HG03066 (cell line): ENCODE measurements around the gene REEP1.
"Not testable (repeated sequence)": the region's sequence is repeated elsewhere in the genome, so short reads cannot be mapped to it uniquely, and the experiment has no call there.

Experiments used
- ATAC-seq: cut with Tn5 transposase; IDR thresholded peaks from one replicate; pipeline ENCODE4 v1.9.1; 2021; ENCODE audit warnings: low read depth; ENCODE audit not compliant: unreplicated experiment

Gene REEP1

GRCh38 chr2:86249579-86250391, 87.6 kb downstream of the REEP1 start:
- peak; percentile 65 for ATAC-seq

- ATAC-seq = no peak
Measured at GRCh38 chr2:86249176-86249575, 88.2 kb downstream of the REEP1 start.

DNA sequence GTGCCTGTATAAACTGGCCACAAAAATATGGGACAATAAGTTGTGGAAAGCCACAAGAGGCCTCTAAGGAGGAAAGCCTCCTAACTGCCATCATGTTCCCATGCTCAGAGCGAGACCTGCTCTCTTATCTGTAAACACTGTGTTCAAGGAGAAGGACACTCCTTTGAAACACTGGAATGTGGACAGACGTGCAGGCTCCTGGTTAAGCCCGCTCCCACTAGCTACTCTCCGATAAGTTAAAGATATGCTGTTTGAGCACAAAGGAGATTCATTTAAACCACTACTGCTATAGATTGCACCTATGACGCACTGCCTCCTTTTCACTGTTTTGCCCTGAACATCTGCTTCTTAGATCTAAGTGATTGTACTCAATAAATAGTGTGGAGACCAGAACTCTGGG, 92.2 kb downstream of the REEP1 start:
- not testable (repeated sequence) for ATAC-seq

- not testable (repeated sequence) for ATAC-seq
Measured at GRCh38 chr2:86244781-86245180, 92.6 kb downstream of the REEP1 start.

DNA sequence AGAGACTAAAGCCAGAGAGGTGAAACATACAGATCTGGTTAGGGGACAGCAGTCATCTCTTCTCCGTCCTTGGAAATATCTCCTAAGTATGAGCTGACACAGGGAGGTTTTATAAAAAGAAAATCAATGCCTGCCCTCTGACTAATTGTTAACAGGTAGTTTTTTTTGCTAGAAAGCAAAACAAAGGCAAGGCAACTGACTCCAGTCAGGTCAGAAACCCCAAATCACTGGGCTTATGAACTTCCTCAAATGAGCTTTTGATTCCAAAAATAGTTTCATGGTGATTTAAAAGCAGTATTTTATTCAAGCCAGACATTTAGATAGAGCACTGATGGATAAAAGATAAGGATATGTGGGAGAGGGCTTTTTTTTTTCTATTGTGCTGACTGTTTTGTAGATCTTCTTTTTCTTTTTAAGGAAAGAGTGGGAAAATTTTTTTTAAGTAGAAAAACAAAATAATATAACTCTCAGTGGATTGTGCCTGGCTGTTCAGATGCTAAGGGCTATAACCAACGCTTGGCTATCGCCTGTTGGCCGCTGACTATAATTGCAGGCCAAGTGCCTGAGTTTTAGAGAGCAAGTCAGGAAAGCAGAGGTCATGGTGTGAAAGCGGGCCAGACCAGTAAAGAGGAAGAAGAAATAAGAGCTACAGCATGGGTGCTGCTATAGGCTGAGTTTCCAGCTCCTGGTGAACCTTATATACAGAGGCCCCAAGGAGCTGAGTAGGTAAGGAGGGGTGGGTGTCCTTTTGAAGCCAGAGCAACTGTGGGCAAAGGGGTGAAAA, 93.3 kb downstream of the REEP1 start:
- no peak for ATAC-seq

- ATAC-seq = no peak
Measured at GRCh38 chr2:86243272-86243671, 94.2 kb downstream of the REEP1 start.

DNA sequence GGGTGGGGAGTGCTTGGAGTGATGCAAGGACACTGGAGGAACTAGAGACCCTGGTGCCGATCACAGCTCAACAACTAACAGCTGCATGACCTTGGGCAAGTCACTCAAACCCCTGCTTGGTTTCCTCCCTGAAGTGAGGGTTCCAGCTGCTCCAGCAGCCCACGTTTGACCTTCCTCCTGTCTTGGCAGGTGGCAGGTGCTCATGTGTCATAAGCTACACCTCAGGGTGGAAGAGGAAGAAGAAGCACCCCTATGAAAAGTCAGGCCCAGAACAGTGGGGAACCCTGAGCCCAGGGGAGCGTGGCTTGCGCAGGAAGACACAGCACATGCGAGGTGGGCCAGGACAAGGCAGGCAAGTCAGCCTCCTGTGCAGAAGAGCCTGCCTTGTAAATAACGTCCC, 95.8 kb downstream of the REEP1 start:
- no peak for ATAC-seq

- ATAC-seq = no peak
Measured at GRCh38 chr2:86240251-86240650, 97.2 kb downstream of the REEP1 start.

DNA sequence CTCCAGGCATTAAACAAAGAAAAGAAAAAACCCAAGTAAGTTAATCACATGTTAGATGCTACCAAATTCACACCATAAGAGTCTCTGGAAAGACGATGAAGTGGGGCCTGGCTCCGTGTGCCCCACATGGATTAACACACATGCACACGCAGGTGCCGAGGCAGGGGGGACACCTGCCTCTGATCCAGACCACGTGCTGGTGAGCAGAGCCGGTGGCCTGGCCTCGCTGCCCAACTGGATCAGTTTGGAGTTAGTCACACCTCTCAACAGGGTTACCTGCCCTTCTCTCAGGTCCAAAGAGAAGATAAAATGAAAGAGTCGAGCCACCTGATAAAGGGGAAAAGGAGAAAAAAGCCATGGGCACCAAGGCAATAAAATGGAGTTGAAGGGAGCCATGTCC, 97.7 kb downstream of the REEP1 start:
- ATAC-seq = no peak

DNA sequence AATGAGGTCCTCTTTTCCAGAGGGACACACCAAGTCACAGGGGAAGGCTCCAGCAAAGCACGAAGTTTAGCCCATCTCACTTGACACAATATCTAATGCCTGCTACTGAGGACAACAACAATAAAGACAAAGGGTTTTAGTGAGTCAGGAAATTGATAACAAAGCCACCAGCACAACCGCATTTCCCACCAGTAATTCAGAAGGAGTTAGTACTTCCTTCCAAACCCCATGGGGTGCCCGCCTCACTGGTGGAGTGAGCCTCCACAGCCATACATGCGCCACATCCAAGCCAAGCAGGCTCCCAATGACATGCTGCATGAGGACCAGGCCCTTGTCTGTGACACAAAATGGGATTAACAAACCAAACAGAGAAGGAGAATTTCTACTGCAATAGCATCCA, 98.1 kb downstream of the REEP1 start:
- no peak for ATAC-seq

GRCh38 chr2:86238354-86238753, 99.1 kb downstream of the REEP1 start:
- ATAC-seq = peak; percentile 88

DNA sequence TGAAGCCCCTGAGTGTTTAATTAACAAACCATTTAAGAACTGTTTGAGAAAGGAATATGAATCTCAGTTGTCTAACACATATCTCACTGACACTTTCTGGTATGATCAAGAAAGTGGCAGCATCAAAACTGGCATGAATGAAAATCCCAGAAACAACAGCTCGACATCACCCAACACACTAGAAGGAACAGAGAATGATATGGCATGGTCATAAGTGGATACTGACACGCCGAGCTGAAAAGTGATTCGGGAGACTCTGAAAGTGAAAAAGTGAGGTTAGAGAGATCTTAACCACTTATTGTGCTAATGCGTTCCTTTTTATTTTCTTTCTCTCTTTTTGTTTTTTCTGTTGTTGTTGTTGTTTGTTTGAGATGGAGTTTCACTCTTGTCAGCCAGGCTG, 100.3 kb downstream of the REEP1 start:
- no peak for ATAC-seq

GRCh38 chr2:86235196-86235980, 102.0 kb downstream of the REEP1 start:
- ATAC-seq = no peak

DNA sequence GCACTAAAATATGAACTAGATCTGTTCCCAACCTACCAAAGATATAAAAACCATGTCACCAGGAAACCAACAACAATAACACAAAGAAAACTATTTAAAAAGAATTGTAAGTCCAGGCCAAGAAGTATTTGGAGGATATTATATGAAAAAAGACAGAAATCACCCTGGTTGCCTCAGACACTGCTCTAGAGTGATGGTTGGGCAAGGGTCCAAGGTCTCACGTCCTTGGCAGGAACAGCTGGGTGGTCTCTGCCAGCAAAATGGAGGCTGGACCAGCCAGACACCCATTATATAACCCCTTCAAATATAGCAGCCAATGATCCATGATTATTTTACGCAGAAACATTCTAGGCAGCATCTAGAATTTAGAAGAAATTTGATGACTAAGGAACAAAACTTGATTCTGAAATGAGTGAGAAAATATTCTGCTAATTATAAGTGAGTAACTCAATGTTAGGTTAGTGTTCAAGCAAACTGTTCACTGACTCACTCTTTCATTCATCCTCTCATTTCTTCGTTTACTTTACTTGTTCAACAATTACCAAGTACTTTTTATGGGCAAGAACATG, 102.8 kb downstream of the REEP1 start:
- ATAC-seq = no peak

GRCh38 chr2:86233436-86233835, 104.0 kb downstream of the REEP1 start:
- no peak for ATAC-seq

- no peak for ATAC-seq
Measured at GRCh38 chr2:86232910-86233309, 104.5 kb downstream of the REEP1 start.

GRCh38 chr2:86232373-86232784, 105.0 kb downstream of the REEP1 start:
- ATAC-seq = no peak

GRCh38 chr2:86231680-86232372, 105.6 kb downstream of the REEP1 start:
- ATAC-seq = no peak

DNA sequence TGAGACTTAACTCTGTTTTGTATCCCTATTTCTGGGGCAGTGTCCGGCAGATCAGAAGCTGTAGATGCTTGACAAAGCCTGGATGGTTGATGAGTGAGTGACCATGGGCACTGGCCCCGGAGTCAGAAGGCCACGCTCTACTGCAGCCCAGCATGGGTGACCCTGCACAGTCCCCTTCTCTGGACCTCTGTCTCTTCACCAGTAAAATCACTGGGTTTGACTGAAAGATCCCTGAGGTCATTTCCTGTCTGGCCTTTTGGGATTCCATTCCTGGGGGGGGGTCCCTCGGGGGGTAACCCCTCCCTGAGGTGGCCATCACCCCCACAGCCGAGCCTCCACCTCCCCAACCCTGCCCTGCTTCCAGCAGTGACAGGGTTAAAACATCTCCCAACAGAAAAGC, 106.5 kb downstream of the REEP1 start:
- no peak for ATAC-seq

DNA sequence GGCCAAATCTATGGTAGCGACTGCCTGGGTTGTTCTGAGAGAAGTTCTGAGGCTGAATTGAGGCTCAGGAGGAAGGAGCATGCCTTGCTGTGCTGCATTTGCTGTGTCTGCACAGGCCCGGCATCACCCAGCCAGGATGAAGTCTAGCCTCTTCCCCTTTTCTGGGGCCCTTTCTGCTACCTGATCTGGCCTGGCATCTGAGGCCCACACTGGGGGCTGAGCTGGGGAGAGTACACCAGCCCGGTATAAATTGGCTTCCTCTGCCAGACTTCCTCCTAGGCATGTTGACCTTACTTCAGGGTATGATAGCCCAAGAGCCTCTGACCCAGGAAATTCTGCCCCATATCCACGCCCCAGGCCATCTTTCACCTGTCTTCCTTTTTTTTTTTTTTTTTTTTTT, 108.2 kb downstream of the REEP1 start:
- no peak for ATAC-seq
